Gastrocnemius medialis (tissue), 4 donors: Measurements from ENCODE around the gene DYNLT1. TPM values are rescaled to one million over a fixed set of nuclear protein-coding genes. Genes with fewer than 3 reads are reported as not detected.

ENCODE experiments used
- ATAC-seq, 2 donors: fragments of 150-250 bp; one replicate each; pipeline ENCODE4 v1.9.1; 2016
- DNase-seq, 2 donors: peaks; one replicate each; pipeline ENCODE4 v3.0.0-alpha.2; 2019
- H3K27ac ChIP-seq, 4 donors: fragments of 200-600 bp; sonication (generic); 1 replicate in 1 of 4; 2 replicates in 3 of 4; pipeline ENCODE4 v1.5.1; 2016 to 2018; ENCODE audit warnings: mild to moderate bottlenecking in 2 of 4, moderate library complexity in 1 of 4
- H3K27me3 ChIP-seq, 3 donors: fragments of 200-600 bp; sonication (generic) in 2 of 3; 1 replicate in 1 of 3; 2 replicates in 2 of 3; pipeline versions ENCODE4 v1.5.1 to v1.6.0; 2016 to 2019; ENCODE audit warnings: mild to moderate bottlenecking in 1 of 3, moderate library complexity in 1 of 3
- H3K36me3 ChIP-seq, 2 donors: fragments of 200-600 bp; sonication (generic) in 1 of 2; one replicate each; pipeline ENCODE4 v1.5.1; 2017 to 2018
- H3K4me1 ChIP-seq, 2 donors: fragments of 200-600 bp; sonication (generic) in 1 of 2; one replicate each; pipeline ENCODE4 v1.5.1; 2016 to 2017; ENCODE audit warnings: mild to moderate bottlenecking in 2 of 2
- H3K4me3 ChIP-seq, 4 donors: fragments of 200-600 bp; sonication (generic) in 3 of 4; 1 replicate in 1 of 4; 2 replicates in 3 of 4; pipeline ENCODE4 v1.5.1; 2016 to 2019; ENCODE audit warnings: mild to moderate bottlenecking in 2 of 4
- H3K9me3 ChIP-seq, 3 donors: fragments of 200-600 bp; sonication (generic) in 2 of 3; 1 replicate in 1 of 3; 2 replicates in 2 of 3; pipeline ENCODE4 v1.5.1; 2016 to 2019
- POLR2A ChIP-seq, 2 donors: fragments of 450-650 bp; IDR thresholded peaks; one replicate each; pipeline ENCODE4 v1.6.1; 2017; ENCODE audit warnings: antibody characterized with exemption in 2 of 2, mild to moderate bottlenecking in 2 of 2, moderate library complexity in 2 of 2
- in situ Hi-C, 4 donors: fragments of 200-750 bp; cut with MboI; loops; one replicate each; pipeline versions ENCODE4 v1.15.0 to v1.8.0; 2017; ENCODE audit warnings: low sequenced_read_pairs in 4 of 4
- intact Hi-C: fragments of 100-400 bp; cut with DNase I; formaldehyde crosslinking; loops from one replicate; pipeline ENCODE4 v1.15.1; 2023; ENCODE audit warnings: low total_unique reads
- total RNA-seq, 4 donors: library from RNA; depleted of rRNA; stranded (reverse); fragments of >200 nt; gene quantifications; one replicate each; pipeline versions ENCODE4 v1.1.0 to v1.2.3, GENCODE V29; 2016
- TF ChIP-seq, protein P1 (sequence below), 5 experiments: fragments of 450-650 bp in 3 of 5; fragments of 200-600 bp in 2 of 5; sonication (generic) in 2 of 5; IDR thresholded peaks in 4 of 5; conservative IDR thresholded peaks in 1 of 5; 1 replicate in 4 of 5; 2 replicates in 1 of 5; pipeline ENCODE4 v1.5.1; 2016 to 2019; ENCODE audit warnings: antibody characterized with exemption in 5 of 5, mild to moderate bottlenecking in 3 of 5, moderate library complexity in 3 of 5

Gene DYNLT1
- total RNA-seq, 4 donors from 2014 or later, result 62.8 to 94.7 (median 67.3) TPM

DNA sequence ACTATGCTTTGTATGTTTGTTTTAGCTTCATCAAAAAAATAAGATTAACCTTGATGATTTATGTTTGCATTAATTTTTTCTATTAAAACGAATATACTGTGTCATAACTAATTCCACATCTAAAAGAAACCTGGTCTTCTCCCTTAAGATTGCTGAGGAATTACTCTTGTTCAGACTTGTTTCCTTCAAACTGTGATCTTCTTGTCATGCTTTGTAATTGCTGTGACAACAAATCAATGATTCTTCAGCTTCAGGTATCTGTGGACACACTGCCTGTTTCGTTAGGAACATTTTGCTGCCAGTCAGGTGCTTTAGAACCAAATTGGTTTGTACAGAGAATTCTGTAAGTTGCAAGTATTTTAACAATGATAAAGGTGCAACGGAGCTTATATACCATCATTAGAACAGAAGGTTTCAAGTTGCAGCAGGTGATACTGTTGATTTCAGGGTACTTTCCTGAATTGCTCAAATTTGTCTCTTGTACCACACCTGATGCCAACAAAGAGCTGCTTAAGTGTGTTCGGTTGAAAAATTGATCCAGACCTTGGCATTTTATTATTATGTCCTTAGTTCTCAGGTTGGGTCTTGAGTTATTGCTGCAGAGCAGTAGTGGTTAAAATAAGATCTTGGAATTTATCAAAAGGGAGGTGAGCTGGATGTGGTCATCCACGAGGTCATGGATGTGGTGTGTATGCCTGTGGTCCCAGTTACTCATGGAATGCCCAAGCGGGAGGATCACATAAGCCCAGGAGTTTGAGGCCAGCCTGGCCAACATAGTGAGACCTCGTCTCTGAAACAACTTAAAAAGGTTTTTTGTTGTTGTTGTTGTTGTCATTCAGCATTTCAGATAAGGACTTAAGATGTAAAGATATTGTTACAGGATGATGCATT, 24.8 kb upstream of the DYNLT1 start:
- in situ Hi-C loops, result no loop called here
- peak overlapping the region in 3 of 4 donors; percentile 81 to 90 (median 89) for H3K27ac ChIP-seq
- no peaks in the 10 kb centered on the region for H3K36me3 ChIP-seq
- H3K27me3 ChIP-seq, result no peaks in the 10 kb centered on the region
- H3K4me1 ChIP-seq, result peaks cover 36 to 41% of the 10 kb centered on the region in 2 donors
- H3K4me3 ChIP-seq, result no peak overlapping the region
- DNase-seq (no peak), ATAC-seq (no peak)
- H3K9me3 ChIP-seq, result no peaks in the 10 kb centered on the region
- intact Hi-C loops, result loop anchor here (10.0 kb wide), 1 partner anchor 1395 kb away; no protein-coding TSS in a partner anchor
- no peak for TF ChIP-seq POLR2A (IDR thresholded peaks at IDR 0.05)
- TF ChIP-seq, protein P1, sequence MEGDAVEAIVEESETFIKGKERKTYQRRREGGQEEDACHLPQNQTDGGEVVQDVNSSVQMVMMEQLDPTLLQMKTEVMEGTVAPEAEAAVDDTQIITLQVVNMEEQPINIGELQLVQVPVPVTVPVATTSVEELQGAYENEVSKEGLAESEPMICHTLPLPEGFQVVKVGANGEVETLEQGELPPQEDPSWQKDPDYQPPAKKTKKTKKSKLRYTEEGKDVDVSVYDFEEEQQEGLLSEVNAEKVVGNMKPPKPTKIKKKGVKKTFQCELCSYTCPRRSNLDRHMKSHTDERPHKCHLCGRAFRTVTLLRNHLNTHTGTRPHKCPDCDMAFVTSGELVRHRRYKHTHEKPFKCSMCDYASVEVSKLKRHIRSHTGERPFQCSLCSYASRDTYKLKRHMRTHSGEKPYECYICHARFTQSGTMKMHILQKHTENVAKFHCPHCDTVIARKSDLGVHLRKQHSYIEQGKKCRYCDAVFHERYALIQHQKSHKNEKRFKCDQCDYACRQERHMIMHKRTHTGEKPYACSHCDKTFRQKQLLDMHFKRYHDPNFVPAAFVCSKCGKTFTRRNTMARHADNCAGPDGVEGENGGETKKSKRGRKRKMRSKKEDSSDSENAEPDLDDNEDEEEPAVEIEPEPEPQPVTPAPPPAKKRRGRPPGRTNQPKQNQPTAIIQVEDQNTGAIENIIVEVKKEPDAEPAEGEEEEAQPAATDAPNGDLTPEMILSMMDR (IDR thresholded peaks at IDR 0.05 in 4 of 5, conservative IDR thresholded peaks at IDR 0.05 in 1 of 5), result no peak

DNA sequence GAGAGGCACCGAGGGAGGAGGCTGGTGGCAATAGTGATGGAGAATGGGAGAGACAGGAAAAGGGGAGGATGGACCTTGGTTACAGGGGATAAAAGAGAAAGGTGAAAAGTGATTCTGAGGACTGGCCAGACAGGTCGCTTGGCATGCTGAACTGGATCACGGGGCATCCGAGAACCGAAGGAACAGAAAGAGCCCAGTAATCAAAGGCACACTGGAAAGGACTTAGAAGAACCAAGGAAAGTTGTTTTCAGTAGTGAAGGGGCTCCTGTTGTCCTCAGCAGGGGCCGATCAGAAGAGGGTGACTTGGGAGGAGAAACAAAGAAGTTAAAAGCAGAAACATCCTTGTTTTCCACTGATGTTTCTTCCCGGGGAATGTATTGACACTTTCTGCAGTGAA, 24.2 kb upstream of the DYNLT1 start:
- H3K27ac ChIP-seq, result peak overlapping the region; percentile 81 to 90 (median 85)

DNA sequence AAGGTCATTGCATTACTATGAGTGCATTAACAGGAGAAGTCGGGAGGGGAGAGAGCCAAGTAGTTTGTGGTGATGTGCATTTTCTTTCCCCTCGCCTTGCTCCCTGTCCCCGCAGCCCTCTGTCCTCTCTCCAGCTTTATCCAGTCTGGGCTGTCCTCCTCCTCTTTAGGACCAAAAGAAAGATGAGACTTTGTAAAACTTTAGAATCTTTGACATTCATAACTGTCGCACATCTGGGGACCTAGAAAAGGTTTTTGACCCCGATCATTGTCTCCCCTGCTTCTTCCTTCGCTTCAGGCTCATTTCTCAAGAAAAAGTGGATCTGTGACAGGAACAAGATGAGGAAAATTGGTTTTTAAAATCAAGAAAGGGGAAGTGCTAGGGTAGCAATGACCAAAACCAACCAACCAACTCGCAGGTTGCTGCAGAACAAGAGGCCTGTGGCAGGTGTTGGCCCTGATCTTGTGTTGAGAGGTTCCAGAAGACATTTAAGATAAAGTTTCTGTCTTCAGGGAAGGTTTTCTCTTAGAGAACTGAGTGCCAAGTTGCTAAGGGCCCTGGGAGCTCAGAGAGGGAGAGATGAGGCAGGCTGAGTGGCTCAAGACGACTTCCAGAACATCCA, 22.9 kb upstream of the DYNLT1 start:
- ATAC-seq, result peak in 1 of 2 donors; percentile 2
- Histone ChIP-seq H3K27me3 (no peaks in the 10 kb centered on the region), H3K36me3 (no peaks in the 10 kb centered on the region), H3K9me3 (no peaks in the 10 kb centered on the region), H3K27ac (peak overlapping the region; percentile 81 to 90 (median 85)), H3K4me1 (peaks cover 40 to 54% of the 10 kb centered on the region in 2 donors), H3K4me3 (no peak overlapping the region)
- TF ChIP-seq, protein P1 (IDR thresholded peaks at IDR 0.05 in 4 of 5, conservative IDR thresholded peaks at IDR 0.05 in 1 of 5), result no peak
- peak; percentile 17 to 18 for TF ChIP-seq POLR2A (IDR thresholded peaks at IDR 0.05)
- DNase-seq, result no peak
- intact Hi-C loops (loop anchor here (1.0 to 10.0 kb wide), 2 partner anchors 12 to 1397 kb away; no protein-coding TSS in a partner anchor), in situ Hi-C loops (no loop called here)

More for the DNA sequence above, 24.2 kb upstream of the DYNLT1 start:
- ATAC-seq (no peak), DNase-seq (no peak)
- no peak overlapping the region for H3K4me3 ChIP-seq
- in situ Hi-C loops (no loop called here), intact Hi-C loops (loop anchor here (10.0 kb wide), 1 partner anchor 1396 kb away; no protein-coding TSS in a partner anchor)
- H3K27me3 ChIP-seq, result no peaks in the 10 kb centered on the region
- no peaks in the 10 kb centered on the region for H3K9me3 ChIP-seq
- H3K36me3 ChIP-seq, result no peaks in the 10 kb centered on the region
- TF ChIP-seq, protein P1 (IDR thresholded peaks at IDR 0.05 in 4 of 5, conservative IDR thresholded peaks at IDR 0.05 in 1 of 5), result no peak
- no peak for TF ChIP-seq POLR2A (IDR thresholded peaks at IDR 0.05)
- H3K4me1 ChIP-seq, result peaks cover 40 to 48% of the 10 kb centered on the region in 2 donors

DNA sequence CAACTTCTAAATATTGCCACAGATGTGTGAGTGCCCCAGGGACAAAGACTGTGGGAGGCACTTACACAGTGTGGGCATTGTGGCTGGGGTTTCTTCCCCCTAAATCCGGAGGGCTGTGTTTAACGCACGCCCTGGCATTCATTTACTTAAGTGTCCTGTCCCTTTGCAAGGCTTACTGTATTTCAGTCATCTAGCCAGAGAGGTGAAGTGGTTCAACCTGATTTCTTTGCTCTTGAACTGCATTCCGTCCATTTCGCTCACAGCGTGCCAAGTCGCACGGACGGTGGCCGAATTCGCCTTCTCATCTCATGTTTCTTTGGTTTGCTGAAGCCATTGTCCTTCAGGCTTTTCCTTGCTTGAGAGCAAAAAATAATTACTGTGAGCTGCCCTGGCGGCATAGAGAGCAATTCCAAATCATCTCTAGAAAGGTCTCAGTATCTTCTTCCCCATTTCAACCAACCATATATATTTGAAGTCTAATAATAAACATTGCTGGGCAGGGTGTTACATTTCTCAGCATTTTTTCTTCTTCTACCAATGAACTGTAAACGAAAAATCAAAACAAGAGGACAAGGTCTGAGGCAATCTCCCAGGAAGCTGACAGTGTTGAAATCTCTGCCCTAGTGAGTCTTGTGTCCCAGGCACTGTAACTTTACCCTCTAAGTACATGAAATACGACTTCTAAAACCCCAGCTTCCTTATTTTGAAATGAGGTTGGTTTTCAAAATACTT, 22.3 kb upstream of the DYNLT1 start:
- intact Hi-C loops, result loop anchor here (1.0 to 10.0 kb wide), 2 partner anchors 11 to 1398 kb away; no protein-coding TSS in a partner anchor
- no peaks in the 10 kb centered on the region for H3K27me3 ChIP-seq
- peak overlapping the region in 2 of 4 donors; percentile 15 to 23 for H3K4me3 ChIP-seq
- peak; percentile 89 to 91 for ATAC-seq
- peak in 1 of 2 donors; percentile 20 for TF ChIP-seq POLR2A (IDR thresholded peaks at IDR 0.05)
- TF ChIP-seq, protein P1 (IDR thresholded peaks at IDR 0.05 in 4 of 5, conservative IDR thresholded peaks at IDR 0.05 in 1 of 5), result no peak
- in situ Hi-C loops, result no loop called here
- no peaks in the 10 kb centered on the region for H3K36me3 ChIP-seq
- H3K9me3 ChIP-seq, result no peaks in the 10 kb centered on the region
- H3K4me1 ChIP-seq, result peaks cover 40 to 56% of the 10 kb centered on the region in 2 donors
- H3K27ac ChIP-seq, result peak overlapping the region; percentile 81 to 90 (median 85)
- DNase-seq, result peak in 1 of 2 donors; percentile 71
